EH (cell line): ENCODE results near the gene SPATA31D3.
A peak's percentile ranks its signal among the peaks of the same experiment; 100 is the strongest.
"Not testable (repeated sequence)": the region's sequence is repeated elsewhere in the genome, so short reads cannot be mapped to it uniquely, and the experiment has no call there.

Source experiments
- DNase-seq: peaks from one replicate; pipeline ENCODE4 v3.0.0-alpha.2; 2015; ENCODE audit warnings: low read depth

The SPATA31D3 gene

DNA sequence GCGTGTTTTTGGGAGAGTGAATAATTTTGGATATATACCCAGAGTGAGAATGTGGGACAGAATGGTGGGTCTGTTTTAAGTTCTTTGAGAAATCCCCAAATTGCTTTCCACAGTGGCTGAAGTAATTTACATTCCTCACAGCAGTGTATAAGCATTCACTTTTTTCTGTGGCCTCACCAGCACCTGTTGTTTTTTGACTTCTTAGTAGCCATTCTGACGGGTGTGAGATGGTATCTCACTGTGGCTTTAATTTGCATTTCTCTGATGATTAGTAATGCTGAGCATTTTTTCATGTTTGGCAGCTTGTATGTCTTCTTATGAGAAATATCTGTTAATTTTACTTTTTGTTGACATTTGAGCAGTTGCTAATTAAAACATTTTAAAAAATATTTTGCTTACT is 35.9 kb downstream of the SPATA31D3 start:
- no peak for DNase-seq

- DNase-seq = peak; percentile 1
These were observed 37.3 kb downstream of the SPATA31D3 start for GRCh38 chr9:81980568-81980967.

GRCh38 chr9:81981883-81982282 is 38.6 kb downstream of the SPATA31D3 start:
- DNase-seq = no peak

- DNase-seq = no peak
These were observed 41.6 kb downstream of the SPATA31D3 start for GRCh38 chr9:81984928-81985327.

- DNase-seq = no peak
These were observed 42.8 kb downstream of the SPATA31D3 start for GRCh38 chr9:81986051-81986450.

- not testable (repeated sequence) for DNase-seq
These were observed 45.2 kb downstream of the SPATA31D3 start, which contains the start of gene SPATA31D1 for GRCh38 chr9:81988472-81988871. SPATA31D1 (plus strand) TSS chr9:81988772; CDS start chr9:81988819, 47 bp downstream.

DNA sequence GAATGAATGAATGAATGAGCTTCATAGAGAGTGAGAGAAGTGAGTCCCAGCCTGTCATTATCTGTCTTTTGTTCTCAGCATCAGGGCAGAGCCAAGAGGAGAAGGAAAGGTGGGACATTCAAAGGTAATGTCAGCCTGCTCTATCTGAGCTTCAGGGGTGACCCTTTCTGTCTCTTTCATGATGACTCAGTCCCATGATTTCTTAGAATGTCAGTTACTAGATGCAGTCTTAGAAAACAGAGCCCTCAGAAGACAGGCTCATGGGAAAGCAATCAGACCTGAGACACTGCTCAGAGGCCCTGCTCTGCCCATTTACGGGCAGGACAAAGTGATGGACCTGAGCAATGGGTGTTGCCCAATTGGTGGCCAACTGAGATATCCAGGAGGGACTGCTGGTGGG is 46.4 kb downstream of the SPATA31D3 start:
- no peak for DNase-seq

DNA sequence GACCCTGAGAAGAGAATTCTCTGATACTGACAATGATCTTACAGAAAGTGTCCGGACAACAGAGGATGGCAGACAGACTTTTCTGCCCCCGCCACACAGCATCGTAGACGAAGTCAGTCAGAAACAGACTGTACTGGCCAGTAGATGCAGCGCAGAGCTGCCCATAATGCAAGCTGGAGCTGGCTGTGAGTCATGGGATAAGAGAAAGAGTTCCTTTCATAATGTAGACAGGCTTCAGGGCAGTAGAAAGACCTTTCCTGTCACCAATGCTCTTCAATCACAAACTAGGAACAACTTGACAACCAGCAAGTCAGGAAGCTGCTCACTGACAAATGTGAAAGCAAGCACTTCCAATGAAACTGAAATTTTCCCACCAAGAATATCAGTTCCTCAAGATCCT is 50.4 kb downstream of the SPATA31D3 start:
- DNase-seq = no peak
